ENCODE results near the gene MLXIP. TPM values are rescaled to one million over a fixed set of nuclear protein-coding genes. Genes with fewer than 3 reads are reported as not detected.

The MLXIP gene
- total and polyA plus RNA-seq, 2 experiments from 2014 or later, result 16.2 to 23.0 TPM

- TF ChIP-seq ZNF462 (CRISPR knock-in tag; IDR thresholded peaks at IDR 0.05), result no peak
- no peak for TF ChIP-seq NANOG (IDR thresholded peaks at IDR 0.05; ENCODE audit: borderline replicate concordance)
- no peak for TF ChIP-seq CREB1 (CRISPR knock-in tag; IDR thresholded peaks at IDR 0.05; ENCODE audit: low read depth)
- no peak for TF ChIP-seq STAT1 (IDR thresholded peaks at IDR 0.05; ENCODE audit: unreplicated experiment)
Observed at GRCh38 chr12:122127839-122128238, 49.3 kb downstream of the MLXIP start (continued).

- no peak overlapping the region for H3K4me3 Mint-ChIP-seq
Observed at GRCh38 chr12:122128481-122128880, 49.9 kb downstream of the MLXIP start.

More at GRCh38 chr12:122128481-122128880, 49.9 kb downstream of the MLXIP start:
- peaks cover 12% of the 10 kb centered on the region for H3K27me3 Mint-ChIP-seq (ENCODE audit: insufficient read depth, low read depth, poor library complexity)
- Histone ChIP-seq H4K20me1 (replicated peaks; ENCODE audit: insufficient read depth) (peaks cover 3% of the 10 kb centered on the region; the same call in 1 of the 2 replicates), H3K9me2 (ENCODE audit: insufficient read depth) (no peaks in the 10 kb centered on the region), H3K4me3 (no peak overlapping the region), H3K4me1 (ENCODE audit: insufficient read depth) (no peaks in the 10 kb centered on the region; the same call in 1 of the 2 replicates), H3K79me2 (replicated peaks; ENCODE audit: insufficient read depth) (peaks cover 19% of the 10 kb centered on the region; the same call in 1 of the 2 replicates), H3K27ac (ENCODE audit: low read depth) (no peak overlapping the region), H3K27me3 (ENCODE audit: insufficient read depth) (no peaks in the 10 kb centered on the region), H2AFZ (no peak overlapping the region), H3K4me2 (no peak overlapping the region), H3F3A (replicated peaks; ENCODE audit: low read depth) (peaks cover 6% of the 10 kb centered on the region; the same call in 1 of the 2 replicates), H3K36me3 (ENCODE audit: insufficient read depth) (no peaks in the 10 kb centered on the region)
- ATAC-seq, result no peak
- no peaks in the 10 kb centered on the region for H3K9me3 Mint-ChIP-seq
- DNase-seq (ENCODE audit: low spot score), result no peak
- peaks cover 18% of the 10 kb centered on the region for H3K4me1 Mint-ChIP-seq
- TF ChIP-seq CTCF (conservative IDR thresholded peaks at IDR 0.05; ENCODE audit: low read depth in 2 of 2) (no peak), EZH2phosphoT487 (IDR thresholded peaks at IDR 0.05; ENCODE audit: unreplicated experiment) (no peak), ZNF331 (CRISPR knock-in tag; IDR thresholded peaks at IDR 0.05; ENCODE audit: low read depth) (no peak), ZNF114 (CRISPR knock-in tag; IDR thresholded peaks at IDR 0.05) (no peak), POLR2AphosphoS5 (IDR thresholded peaks at IDR 0.05; ENCODE audit: low read depth) (no peak), JUNB (IDR thresholded peaks at IDR 0.05; ENCODE audit: unreplicated experiment) (no peak), NANOG (IDR thresholded peaks at IDR 0.05; ENCODE audit: borderline replicate concordance) (no peak)
- H3K36me3 Mint-ChIP-seq (ENCODE audit: low read depth), result peaks cover 16% of the 10 kb centered on the region; the same call in 2 of the 3 replicates
- H3K27ac Mint-ChIP-seq, result no peak overlapping the region
